Tibial artery (tissue), 4 donors: ENCODE data around the gene PPP2R2C.

Source experiments
- DNase-seq, 2 donors: peaks; one replicate each; pipeline ENCODE4 v3.0.0-alpha.2; 2019
- H3K27ac ChIP-seq, 2 donors: fragments of 200-600 bp; sonication (generic) in 1 of 2; 1 replicate in 1 of 2; 2 replicates in 1 of 2; pipeline ENCODE4 v1.5.1; 2018 to 2019; ENCODE audit warnings: mild to moderate bottlenecking in 1 of 2
- H3K27me3 ChIP-seq, 2 donors: fragments of 200-600 bp; sonication (generic) in 1 of 2; one replicate each; pipeline versions ENCODE4 v1.5.1 to v1.6.0; 2016 to 2019
- H3K36me3 ChIP-seq, 3 donors: fragments of 200-600 bp; sonication (generic) in 2 of 3; one replicate each; pipeline ENCODE4 v1.5.1; 2016 to 2019; ENCODE audit warnings: mild to moderate bottlenecking in 2 of 3
- H3K4me1 ChIP-seq, 4 donors: fragments of 200-600 bp; sonication (generic) in 2 of 4; 1 replicate in 3 of 4; 2 replicates in 1 of 4; pipeline ENCODE4 v1.5.1; 2016 to 2019
- H3K4me3 ChIP-seq, 2 donors: fragments of 200-600 bp; sonication (generic) in 1 of 2; 1 replicate in 1 of 2; 2 replicates in 1 of 2; pipeline ENCODE4 v1.5.1; 2018 to 2019; ENCODE audit warnings: mild to moderate bottlenecking in 2 of 2
- H3K9me3 ChIP-seq, 3 donors: fragments of 200-600 bp; sonication (generic) in 1 of 3; one replicate each; pipeline ENCODE4 v1.5.1; 2016 to 2019
- intact Hi-C: fragments of 100-400 bp; cut with DNase I; formaldehyde crosslinking; loops from one replicate; pipeline ENCODE4 v1.15.0; 2023; ENCODE audit warnings: low total_unique reads
- TF ChIP-seq, protein P1 (sequence below), 2 experiments: fragments of 200-600 bp in 1 of 2; fragments of 450-650 bp in 1 of 2; IDR thresholded peaks; one replicate each; pipeline ENCODE4 v1.5.1; 2017 to 2019; ENCODE audit warnings: antibody characterized with exemption in 2 of 2, mild to moderate bottlenecking in 1 of 2, moderate library complexity in 1 of 2

The PPP2R2C gene

DNA sequence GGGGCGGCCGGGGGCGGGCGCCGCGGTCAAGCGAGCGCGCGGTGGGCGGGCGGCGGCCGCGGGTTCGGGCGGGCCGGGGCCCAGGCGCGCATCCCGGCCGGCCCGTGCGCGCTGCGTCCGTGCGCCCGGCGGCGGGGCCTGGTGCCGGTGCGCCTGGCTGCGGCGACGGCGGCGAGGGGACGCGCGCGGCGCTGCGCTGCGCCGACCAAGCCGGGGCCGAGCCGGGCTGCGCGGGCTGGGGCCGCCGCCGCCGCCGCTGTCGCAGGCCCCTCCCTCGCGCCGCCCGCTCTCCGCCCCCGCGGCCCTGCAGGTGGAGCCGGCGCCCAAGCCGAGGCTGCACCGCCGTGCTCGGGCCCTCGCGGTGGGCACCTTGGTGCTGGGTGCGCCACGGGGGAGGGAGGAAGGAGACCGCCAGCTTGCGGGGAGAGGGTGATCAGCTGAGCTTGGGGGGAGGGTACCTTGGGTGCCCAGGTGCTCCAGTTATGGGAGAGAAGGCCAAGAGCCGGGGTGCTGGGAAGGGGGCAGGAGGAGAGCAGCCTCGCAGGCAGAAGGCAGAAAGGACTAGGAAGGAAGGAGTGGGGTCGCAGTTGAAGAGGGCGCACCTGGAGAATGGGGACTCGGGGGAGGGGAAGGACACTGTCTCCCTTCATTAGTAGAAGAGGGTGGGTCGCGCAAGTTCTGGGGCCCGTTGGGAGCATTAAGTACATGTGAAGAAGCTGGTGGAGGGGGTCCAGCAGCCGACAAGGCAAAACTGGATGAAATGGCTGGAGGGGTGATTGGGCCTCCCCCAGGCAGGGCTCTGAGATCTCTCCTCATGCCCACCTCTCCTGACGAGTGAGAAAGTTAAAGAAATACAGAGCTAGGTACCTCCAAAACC lies at the start of gene PPP2R2C:
Gene PPP2R2C (minus strand): TSS at position 228 of the 877 bp plus-strand sequence. CDS start 385 bp downstream, outside the sequence.
- intact Hi-C loops: no loop called here
- Histone ChIP-seq H3K36me3 (no peaks in the 10 kb centered on the region), H3K9me3 (no peaks in the 10 kb centered on the region), H3K4me3 (peak within 1 kb of the TSS; percentile 40 to 58), H3K27ac (no peak within 1 kb of the TSS), H3K27me3 (peaks cover 0 to 81% of the 10 kb centered on the region in 2 donors), H3K4me1 (peaks cover 0 to 26% (median 16%) of the 10 kb centered on the region in 4 donors)
- DNase-seq: no peak
- TF ChIP-seq, protein P1, sequence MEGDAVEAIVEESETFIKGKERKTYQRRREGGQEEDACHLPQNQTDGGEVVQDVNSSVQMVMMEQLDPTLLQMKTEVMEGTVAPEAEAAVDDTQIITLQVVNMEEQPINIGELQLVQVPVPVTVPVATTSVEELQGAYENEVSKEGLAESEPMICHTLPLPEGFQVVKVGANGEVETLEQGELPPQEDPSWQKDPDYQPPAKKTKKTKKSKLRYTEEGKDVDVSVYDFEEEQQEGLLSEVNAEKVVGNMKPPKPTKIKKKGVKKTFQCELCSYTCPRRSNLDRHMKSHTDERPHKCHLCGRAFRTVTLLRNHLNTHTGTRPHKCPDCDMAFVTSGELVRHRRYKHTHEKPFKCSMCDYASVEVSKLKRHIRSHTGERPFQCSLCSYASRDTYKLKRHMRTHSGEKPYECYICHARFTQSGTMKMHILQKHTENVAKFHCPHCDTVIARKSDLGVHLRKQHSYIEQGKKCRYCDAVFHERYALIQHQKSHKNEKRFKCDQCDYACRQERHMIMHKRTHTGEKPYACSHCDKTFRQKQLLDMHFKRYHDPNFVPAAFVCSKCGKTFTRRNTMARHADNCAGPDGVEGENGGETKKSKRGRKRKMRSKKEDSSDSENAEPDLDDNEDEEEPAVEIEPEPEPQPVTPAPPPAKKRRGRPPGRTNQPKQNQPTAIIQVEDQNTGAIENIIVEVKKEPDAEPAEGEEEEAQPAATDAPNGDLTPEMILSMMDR (IDR thresholded peaks at IDR 0.05): no peak

- Histone ChIP-seq H3K27me3 (peaks cover 0 to 12% of the 10 kb centered on the region in 2 donors), H3K36me3 (no peaks in the 10 kb centered on the region), H3K9me3 (no peaks in the 10 kb centered on the region), H3K27ac (no peak overlapping the region), H3K4me3 (no peak overlapping the region), H3K4me1 (peaks cover 0 to 7% (median 0%) of the 10 kb centered on the region in 4 donors)
- TF ChIP-seq, protein P1 (IDR thresholded peaks at IDR 0.05): no peak
- DNase-seq: no peak
- intact Hi-C loops: no loop called here
Observed at GRCh38 chr4:6520978-6521377, 48.6 kb upstream of the PPP2R2C start.

GRCh38 chr4:6520051-6520636 lies 47.7 kb upstream of the PPP2R2C start:
- no peaks in the 10 kb centered on the region for H3K9me3 ChIP-seq
- peaks cover 0 to 12% of the 10 kb centered on the region in 2 donors for H3K27me3 ChIP-seq
- intact Hi-C loops: no loop called here
- no peak for DNase-seq
- no peak overlapping the region for H3K4me3 ChIP-seq
- H3K36me3 ChIP-seq: no peaks in the 10 kb centered on the region
- H3K4me1 ChIP-seq: peaks cover 0 to 7% (median 0%) of the 10 kb centered on the region in 4 donors
- TF ChIP-seq, protein P1 (IDR thresholded peaks at IDR 0.05): no peak
- H3K27ac ChIP-seq: no peak overlapping the region

DNA sequence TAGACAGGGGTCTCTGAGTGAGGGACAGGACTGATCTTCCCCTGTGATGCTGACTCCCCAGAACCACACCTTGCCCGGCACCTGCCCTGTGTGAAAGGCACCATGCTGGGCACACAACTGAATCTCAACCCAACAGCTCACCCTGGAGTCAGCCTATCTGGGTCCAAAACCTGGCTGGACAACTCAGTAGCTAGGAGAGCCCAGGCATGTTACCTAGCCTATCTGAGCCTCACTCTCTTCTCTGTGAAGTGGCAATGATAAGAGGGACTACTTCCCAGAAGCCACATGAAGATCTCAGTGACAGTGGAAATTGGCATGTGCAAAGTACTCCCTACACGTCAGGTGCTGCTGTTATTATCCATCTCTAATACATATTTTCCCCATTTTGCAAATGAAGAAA lies 44.8 kb upstream of the PPP2R2C start:
- intact Hi-C loops: no loop called here
- Histone ChIP-seq H3K4me3 (no peak overlapping the region), H3K9me3 (peaks cover 0 to 9% (median 3%) of the 10 kb centered on the region in 3 donors), H3K27me3 (peaks cover 0 to 7% of the 10 kb centered on the region in 2 donors), H3K36me3 (no peaks in the 10 kb centered on the region), H3K4me1 (peaks cover 0 to 7% (median 0%) of the 10 kb centered on the region in 4 donors), H3K27ac (no peak overlapping the region)
- TF ChIP-seq, protein P1 (IDR thresholded peaks at IDR 0.05): no peak
- DNase-seq: no peak

DNA sequence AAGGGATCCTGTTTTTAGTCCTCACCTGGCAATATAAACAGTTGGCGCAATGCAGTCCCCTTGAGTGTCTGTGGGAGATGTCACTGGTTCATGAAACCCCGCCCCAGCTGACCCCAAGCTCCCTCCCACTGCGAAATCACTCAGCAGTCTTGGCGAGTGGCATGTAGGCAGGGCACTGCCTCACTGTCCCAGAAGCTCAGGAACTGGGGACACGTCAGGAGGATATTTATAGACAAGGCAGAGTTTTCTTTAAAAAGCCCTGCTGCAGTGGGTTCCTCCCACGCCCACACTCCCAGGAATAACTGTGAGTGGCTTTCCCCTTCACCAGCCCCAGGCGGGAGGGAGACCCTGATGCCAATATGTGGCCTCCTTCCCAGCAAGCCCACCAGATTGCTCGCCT lies 44.3 kb upstream of the PPP2R2C start:
- TF ChIP-seq, protein P1 (IDR thresholded peaks at IDR 0.05): no peak
- intact Hi-C loops: no loop called here

More for the DNA sequence above, 44.3 kb upstream of the PPP2R2C start:
- DNase-seq: no peak
- Histone ChIP-seq H3K36me3 (no peaks in the 10 kb centered on the region), H3K27ac (no peak overlapping the region), H3K4me1 (peaks cover 0 to 7% (median 0%) of the 10 kb centered on the region in 4 donors), H3K9me3 (peaks cover 0 to 9% (median 3%) of the 10 kb centered on the region in 3 donors), H3K27me3 (peaks cover 0 to 4% of the 10 kb centered on the region in 2 donors), H3K4me3 (no peak overlapping the region)
